ENCODE measurements around the gene WDCP.
A peak's percentile ranks its signal among the peaks of the same experiment; 100 is the strongest.
"Not testable (repeated sequence)": the region's sequence is repeated elsewhere in the genome, so short reads cannot be mapped to it uniquely, and the experiment has no call there.

The WDCP gene

GRCh38 chr2:24046930-24047702 is at the start of gene WDCP:
Gene WDCP, minus strand, starts transcription at chr2:24047391. Its CDS starts 7,897 bp downstream, at chr2:24039494.
- DNase-seq (ENCODE audit: low read depth in 2 of 2), result peak; percentile 86 to 94

- DNase-seq (ENCODE audit: low read depth in 2 of 2), result not testable (repeated sequence)
Measured at GRCh38 chr2:24095171-24095677, 48.0 kb upstream of the WDCP start.

GRCh38 chr2:24093270-24093669 is 46.1 kb upstream of the WDCP start:
- not testable (repeated sequence) for DNase-seq (ENCODE audit: low read depth in 2 of 2)

GRCh38 chr2:24088821-24089359 is 41.7 kb upstream of the WDCP start:
- DNase-seq (ENCODE audit: low read depth in 2 of 2), result no peak

GRCh38 chr2:24087032-24087431 is 39.8 kb upstream of the WDCP start:
- no peak for DNase-seq (ENCODE audit: low read depth in 2 of 2)

GRCh38 chr2:24086241-24086640 is 39.0 kb upstream of the WDCP start:
- no peak for DNase-seq (ENCODE audit: low read depth in 2 of 2)

DNA sequence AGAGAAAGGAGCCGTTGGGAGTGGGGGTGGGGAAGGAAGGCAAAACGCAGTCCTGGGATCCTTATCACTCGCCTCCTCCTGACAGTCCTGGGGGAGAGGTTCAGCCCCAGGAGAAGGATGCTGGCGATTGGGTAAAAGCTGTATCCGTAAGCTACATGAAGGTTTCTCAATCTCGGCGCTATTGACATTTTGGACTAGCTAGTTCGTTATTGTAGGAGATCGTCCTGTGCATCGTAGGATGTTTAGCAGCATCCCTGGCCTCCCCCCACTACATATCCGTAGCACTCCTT is 38.0 kb upstream of the WDCP start:
- no peak for DNase-seq (ENCODE audit: low read depth in 2 of 2)

DNA sequence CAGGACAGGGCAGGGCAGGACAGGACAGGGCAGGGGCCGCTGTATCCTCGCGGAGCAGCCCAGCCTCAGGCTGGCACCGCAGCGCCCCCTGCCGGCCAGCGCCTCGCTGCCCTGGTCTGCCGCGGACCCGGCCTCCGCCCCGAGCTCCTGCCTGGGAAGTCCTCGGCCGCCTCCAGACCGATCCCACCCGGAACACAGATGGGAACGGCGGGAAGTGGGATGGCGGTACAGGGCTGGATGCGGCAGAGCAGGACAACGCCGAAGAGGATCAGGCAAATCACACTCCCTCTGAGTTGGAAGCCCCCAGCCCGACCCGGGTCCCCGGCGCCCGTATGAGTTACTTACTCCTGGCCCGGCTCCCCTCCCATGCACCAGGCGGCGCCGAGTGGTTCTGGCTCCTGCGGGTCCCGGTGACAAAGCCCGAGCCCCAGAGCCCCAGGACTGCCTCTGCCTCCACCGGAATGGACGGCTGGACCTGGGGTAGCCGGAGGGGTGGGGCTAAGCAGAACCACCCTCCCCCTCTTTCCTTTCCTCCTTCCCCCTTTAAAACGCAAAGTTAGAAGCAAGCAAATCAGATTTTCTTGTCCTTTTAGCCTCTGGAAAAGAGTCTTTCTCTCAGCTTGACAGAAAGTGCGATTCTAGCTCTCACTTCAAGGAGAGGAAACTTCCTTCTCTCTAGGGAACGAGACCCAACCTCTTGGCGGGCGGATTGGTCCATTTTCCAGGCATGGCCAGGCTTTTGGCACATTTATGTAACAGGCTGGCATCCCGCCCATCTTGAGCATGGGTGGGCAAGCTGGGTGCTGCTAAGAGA is 37.4 kb upstream of the WDCP start, which contains the start of gene TP53I3:
TP53I3 (minus strand) TSS at position 449 of the 814 bp plus-strand sequence. CDS start 508 bp downstream, outside the sequence.
- DNase-seq (ENCODE audit: low read depth in 2 of 2), result peak; percentile 53 to 65

DNA sequence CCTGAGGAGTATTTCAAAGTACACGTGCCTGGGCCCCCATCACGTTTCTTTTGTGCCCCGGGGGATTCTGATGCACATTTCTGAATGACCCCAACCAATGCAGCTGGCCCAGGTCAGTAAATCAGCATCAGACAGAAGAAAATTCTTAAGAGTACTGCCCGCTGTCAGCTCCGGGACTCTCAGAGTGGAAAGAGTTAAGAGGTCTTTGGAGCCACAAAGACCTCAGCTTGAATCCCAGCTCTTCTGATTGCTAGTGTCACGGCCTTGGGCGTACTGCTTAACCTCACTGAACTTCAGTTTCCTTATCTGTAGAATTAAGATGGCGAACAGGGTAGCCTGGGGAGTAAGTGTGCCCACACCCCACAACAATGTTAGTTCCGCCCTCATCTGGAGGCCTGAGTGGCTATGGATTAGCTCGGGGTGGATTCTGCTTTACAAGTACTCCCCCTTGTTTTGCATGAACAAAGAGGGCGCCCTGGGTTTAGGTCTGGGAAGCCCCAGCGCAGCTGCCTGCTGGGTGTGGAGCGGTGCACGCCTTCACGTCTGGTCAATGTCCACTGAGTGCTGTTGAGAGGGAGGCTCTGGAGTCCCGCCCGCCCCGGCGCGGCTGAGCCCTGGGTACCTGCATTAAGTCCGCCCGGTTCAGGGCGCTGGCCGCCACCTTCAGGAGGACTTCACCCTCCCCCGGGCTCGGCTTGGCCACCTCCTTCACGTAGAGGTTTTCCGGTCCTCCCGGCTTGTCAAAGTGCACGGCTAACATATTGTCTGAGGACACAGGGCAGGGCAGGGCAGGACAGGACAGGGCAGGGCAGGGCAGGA is 36.6 kb upstream of the WDCP start:
- no peak for DNase-seq (ENCODE audit: low read depth in 2 of 2)

- no peak for DNase-seq (ENCODE audit: low read depth in 2 of 2)
Measured at GRCh38 chr2:24082787-24083566, 35.8 kb upstream of the WDCP start.

- DNase-seq (ENCODE audit: low read depth in 2 of 2), result no peak
Measured at GRCh38 chr2:24080701-24081100, 33.5 kb upstream of the WDCP start.

DNA sequence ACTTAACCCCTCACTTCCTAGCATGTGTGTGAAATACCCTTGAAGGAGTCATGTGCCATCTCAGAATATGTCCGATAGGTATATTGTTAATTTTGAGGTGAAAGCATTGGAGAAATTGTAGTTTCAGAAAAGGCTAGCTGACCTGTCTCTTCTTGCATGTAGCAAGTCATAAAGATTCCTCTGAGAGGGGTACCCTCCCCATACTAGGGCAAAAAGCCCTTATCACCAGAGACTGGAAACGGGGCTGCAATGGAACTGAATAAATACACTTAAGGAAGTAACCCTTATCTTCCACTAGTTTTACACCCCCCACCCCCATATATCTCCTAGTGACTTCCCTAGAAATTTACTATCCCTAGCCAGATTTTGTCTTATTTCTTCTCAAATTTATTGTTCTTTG is 30.7 kb upstream of the WDCP start:
- no peak for DNase-seq (ENCODE audit: low read depth in 2 of 2)

DNA sequence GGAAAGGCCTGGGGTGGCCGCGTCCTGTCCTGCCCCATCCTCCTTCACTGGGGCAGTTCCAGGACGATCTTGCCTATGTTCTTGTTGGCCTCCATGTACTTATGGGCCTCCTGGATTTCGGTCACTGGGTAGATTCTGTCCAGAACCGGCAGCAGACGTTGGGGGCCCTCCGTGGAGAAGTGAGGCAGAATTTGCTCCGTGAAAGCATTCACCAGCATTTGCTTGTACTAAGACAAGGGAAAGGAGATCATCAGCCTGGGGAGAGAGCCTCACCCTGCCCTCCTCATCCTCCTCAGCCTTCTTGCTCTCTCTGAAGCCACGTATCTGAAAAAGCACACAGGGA is 30.3 kb upstream of the WDCP start:
- no peak for DNase-seq (ENCODE audit: low read depth in 2 of 2)

- DNase-seq (ENCODE audit: low read depth in 2 of 2), result no peak
Measured at GRCh38 chr2:24076849-24077534, 29.8 kb upstream of the WDCP start.

GRCh38 chr2:24075915-24076848 is 29.0 kb upstream of the WDCP start, which contains the start of gene SF3B6:
Gene SF3B6, minus strand, starts transcription at chr2:24076326. Its CDS starts 97 bp downstream, at chr2:24076229.
- peak; percentile 98 to 100 for DNase-seq (ENCODE audit: low read depth in 2 of 2)

- DNase-seq (ENCODE audit: low read depth in 2 of 2), result no peak
Measured at GRCh38 chr2:24075259-24075658, 28.1 kb upstream of the WDCP start.

GRCh38 chr2:24073816-24074215 is 26.6 kb upstream of the WDCP start:
- DNase-seq (ENCODE audit: low read depth in 2 of 2), result no peak

GRCh38 chr2:24072259-24072658 is 25.1 kb upstream of the WDCP start:
- DNase-seq (ENCODE audit: low read depth in 2 of 2), result no peak

GRCh38 chr2:24065341-24065740 is 18.1 kb upstream of the WDCP start:
- no peak for DNase-seq (ENCODE audit: low read depth in 2 of 2)
